ENCODE measurements around the gene SETD2.

Gene SETD2

GRCh38 chr3:47022641-47023071, 141.3 kb downstream of the SETD2 start:
- peak; percentile 64 for DNase-seq (ENCODE audit: low read depth)
- TF ChIP-seq CTCF (IDR thresholded peaks at IDR 0.05; ENCODE audit: control insufficient read depth, extremely low read depth, insufficient read depth), result no peak
- no peak overlapping the region for H3K4me3 ChIP-seq (ENCODE audit: low read depth, low read length)

GRCh38 chr3:47020311-47020710, 143.6 kb downstream of the SETD2 start:
- H3K4me3 ChIP-seq (ENCODE audit: low read depth, low read length), result no peak overlapping the region
- DNase-seq (ENCODE audit: low read depth), result no peak
- no peak for TF ChIP-seq CTCF (IDR thresholded peaks at IDR 0.05; ENCODE audit: control insufficient read depth, extremely low read depth, insufficient read depth)

DNA sequence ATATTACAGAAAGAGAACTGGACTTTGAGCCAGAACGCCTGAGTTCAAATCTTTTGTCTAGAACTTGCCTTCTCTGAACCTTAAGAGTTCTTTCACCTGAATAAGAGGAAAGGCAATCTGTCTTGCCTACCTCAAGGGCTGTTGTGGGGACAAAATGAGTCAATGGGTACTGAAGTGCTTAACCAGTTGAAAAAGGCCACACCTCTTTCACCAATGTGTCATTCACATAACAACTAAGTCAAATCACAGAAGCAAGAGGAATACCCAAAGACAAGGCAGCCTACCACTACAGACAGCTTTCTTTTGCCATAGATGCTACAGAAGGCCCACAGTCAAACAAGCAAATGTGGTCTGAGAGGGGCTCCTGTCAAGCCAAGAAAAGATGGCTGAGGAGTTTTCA, 144.7 kb downstream of the SETD2 start:
- H3K4me3 ChIP-seq (ENCODE audit: low read depth, low read length), result no peak overlapping the region
- DNase-seq (ENCODE audit: low read depth), result no peak
- no peak for TF ChIP-seq CTCF (IDR thresholded peaks at IDR 0.05; ENCODE audit: control insufficient read depth, extremely low read depth, insufficient read depth)

GRCh38 chr3:47018269-47018611, 145.7 kb downstream of the SETD2 start:
- no peak for TF ChIP-seq CTCF (IDR thresholded peaks at IDR 0.05; ENCODE audit: control insufficient read depth, extremely low read depth, insufficient read depth)
- no peak overlapping the region for H3K4me3 ChIP-seq (ENCODE audit: low read depth, low read length)
- no peak for DNase-seq (ENCODE audit: low read depth)

- no peak overlapping the region for H3K4me3 ChIP-seq (ENCODE audit: low read depth, low read length)
Measured at GRCh38 chr3:47017504-47018268, 146.2 kb downstream of the SETD2 start.

DNA sequence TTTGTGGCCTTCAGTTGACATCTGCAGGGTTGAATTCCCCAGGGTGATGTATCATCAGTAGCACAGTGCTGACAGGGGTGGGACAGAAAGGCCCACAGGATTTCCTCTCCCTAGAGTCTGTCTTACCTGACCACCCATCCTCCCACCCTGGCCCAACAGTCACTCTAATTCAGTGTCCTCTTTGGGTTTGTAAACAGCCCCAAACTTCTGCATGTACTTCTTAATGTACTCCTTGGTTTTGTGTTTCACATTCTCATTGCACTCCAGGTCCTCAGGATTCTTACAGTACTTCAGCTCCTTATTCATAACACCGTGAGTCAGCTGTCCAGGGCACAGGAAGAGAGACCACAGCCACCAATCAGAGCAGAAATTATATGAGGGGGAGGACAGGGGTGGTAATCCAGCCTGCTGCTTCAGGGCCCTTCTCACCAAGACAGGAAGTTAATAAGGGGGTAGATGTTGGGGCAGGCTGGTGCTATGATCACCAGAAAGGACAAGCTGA, 146.9 kb downstream of the SETD2 start:
- no peak overlapping the region for H3K4me3 ChIP-seq (ENCODE audit: low read depth, low read length)
- no peak for DNase-seq (ENCODE audit: low read depth)
- no peak for TF ChIP-seq CTCF (IDR thresholded peaks at IDR 0.05; ENCODE audit: control insufficient read depth, extremely low read depth, insufficient read depth)

More at GRCh38 chr3:47017504-47018268, 146.2 kb downstream of the SETD2 start:
- no peak for DNase-seq (ENCODE audit: low read depth)
- TF ChIP-seq CTCF (IDR thresholded peaks at IDR 0.05; ENCODE audit: control insufficient read depth, extremely low read depth, insufficient read depth), result no peak
